ENCODE measurements around the gene HYI. TPM values are rescaled to one million over a fixed set of nuclear protein-coding genes. Genes with fewer than 3 reads are reported as not detected.

The HYI gene
- total and polyA plus RNA-seq, 2 of the 8 experiments (the other 6 are each of a cell fraction or from before 2014, with no cell fraction given) = 14.4 to 17.7 TPM

DNA sequence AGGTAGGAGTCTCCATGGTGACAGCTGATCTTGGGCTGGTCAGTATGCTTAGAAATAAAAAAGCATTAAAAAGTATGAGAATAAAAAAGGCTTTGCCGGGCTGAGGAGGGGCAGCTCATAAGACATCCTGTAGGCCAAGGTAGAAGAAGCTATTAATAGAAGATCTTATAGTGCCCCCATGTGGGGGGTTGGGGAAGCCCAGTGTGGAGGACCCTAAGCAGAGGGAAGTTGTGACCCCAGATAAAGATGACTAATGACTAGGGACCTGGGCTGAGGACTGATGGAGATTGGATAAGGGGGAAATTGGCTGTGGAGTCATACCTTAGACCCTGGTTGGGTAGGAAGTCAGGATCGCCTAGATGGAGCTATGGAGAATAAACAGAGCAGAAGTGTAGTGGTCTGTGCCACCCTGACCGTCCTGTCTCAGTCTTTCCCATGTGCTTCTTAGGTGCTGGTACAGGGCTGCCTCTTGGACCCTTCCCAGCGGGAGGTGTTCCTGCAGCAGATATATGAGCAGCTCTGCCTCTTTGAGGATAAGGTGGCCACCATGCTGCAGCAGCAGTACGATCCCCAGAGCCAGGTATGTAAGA is 39.0 kb downstream of the HYI start:
- H3K36me3 ChIP-seq (ENCODE audit: control insufficient read depth in 2 of 4, insufficient read depth in 4 of 4, low read length in 3 of 4) = peaks cover 0 to 8% (median 2%) of the 10 kb centered on the region in 4 experiments; a peak in 4 of 8 replicates
- no peak overlapping the region for H2BK5ac ChIP-seq (ENCODE audit: low read depth, low read length)

More for the DNA sequence above, 39.0 kb downstream of the HYI start:
- Histone ChIP-seq H3K79me1 (ENCODE audit: low read depth, low read length) (no peaks in the 10 kb centered on the region), H3K4ac (replicated peaks; ENCODE audit: insufficient read length, low read depth, low read length) (no peak overlapping the region), H3K27me3 (replicated peaks in 1 of 4; ENCODE audit: control insufficient read depth in 3 of 4, extremely low read depth in 1 of 4, insufficient read depth in 3 of 4, low read length in 3 of 4) (no peaks in the 10 kb centered on the region), H2BK12ac (ENCODE audit: low read depth, low read length) (no peak overlapping the region), H3K23me2 (ENCODE audit: low read depth, low read length) (no peaks in the 10 kb centered on the region), H2AFZ (ENCODE audit: low read length) (no peak overlapping the region), H3K79me2 (ENCODE audit: control insufficient read depth in 1 of 2, insufficient read depth in 2 of 2, low read length in 2 of 2) (no peaks in the 10 kb centered on the region), H4K8ac (ENCODE audit: extremely low read depth, insufficient read depth, low read length) (no peak overlapping the region), H3K18ac (ENCODE audit: extremely low read depth, low read length) (no peak overlapping the region), H3K4me3 (ENCODE audit: extremely low read depth in 1 of 4, insufficient read depth in 2 of 4, low read depth in 3 of 4, low read length in 4 of 4) (no peak overlapping the region), H3K4me1 (replicated peaks in 1 of 4; ENCODE audit: control insufficient read depth in 3 of 4, insufficient read depth in 4 of 4, low read length in 3 of 4) (no peaks in the 10 kb centered on the region), H3K27ac (ENCODE audit: low read depth, low read length) (no peak overlapping the region), H3K14ac (ENCODE audit: insufficient read length) (no peak overlapping the region), H3K4me2 (ENCODE audit: insufficient read depth in 1 of 2, low read depth in 2 of 2, low read length in 2 of 2) (no peak overlapping the region), H4K5ac (ENCODE audit: insufficient read length, low read depth, low read length) (no peak overlapping the region), H3K9me3 (ENCODE audit: insufficient read depth in 2 of 2, low read depth in 1 of 2, low read length in 1 of 2) (no peaks in the 10 kb centered on the region), H2BK20ac (ENCODE audit: low read length) (no peak overlapping the region), H4K20me1 (replicated peaks in 1 of 2; ENCODE audit: control insufficient read depth in 1 of 2, insufficient read depth in 2 of 2, low read length in 2 of 2) (no peaks in the 10 kb centered on the region), H3K23ac (ENCODE audit: insufficient read length) (no peak overlapping the region), H3K56ac (replicated peaks; ENCODE audit: insufficient read length, low read depth, low read length) (no peak overlapping the region), H4K91ac (replicated peaks; ENCODE audit: insufficient read length, low read length) (no peak overlapping the region), H2BK120ac (replicated peaks; ENCODE audit: low read depth, low read length) (no peak overlapping the region), H3K9ac (replicated peaks in 1 of 4; ENCODE audit: extremely low read depth in 1 of 4, low read depth in 3 of 4, low read length in 3 of 4) (no peak overlapping the region), H2BK15ac (ENCODE audit: low read length) (no peak overlapping the region; the same call in 1 of the 2 replicates), H2AK5ac (ENCODE audit: low read depth, low read length) (no peak overlapping the region)
- 76% methylated on average over 5 of the region's 5 CpGs; no CpG with 5 or more reads in 1 of the 2 experiments for WGBS, 2 experiments (ENCODE audit: extremely low coverage in 1 of 2, insufficient coverage in 1 of 2, insufficient read length in 1 of 2, insufficient replicate concordance in 2 of 2, low coverage in 1 of 2, low lambda C conversion rate in 2 of 2, missing lambda C conversion rate in 1 of 2)
- TF ChIP-seq BRCA1 (IDR thresholded peaks at IDR 0.05; ENCODE audit: low read depth, low read length) = no peak
- TF ChIP-seq RAD21 (IDR thresholded peaks at IDR 0.05 in 1 of 2, conservative IDR thresholded peaks at IDR 0.05 in 1 of 2; ENCODE audit: low read depth in 2 of 2, low read length in 2 of 2) = peak; percentile 86 to 94
- TF ChIP-seq, protein P1, sequence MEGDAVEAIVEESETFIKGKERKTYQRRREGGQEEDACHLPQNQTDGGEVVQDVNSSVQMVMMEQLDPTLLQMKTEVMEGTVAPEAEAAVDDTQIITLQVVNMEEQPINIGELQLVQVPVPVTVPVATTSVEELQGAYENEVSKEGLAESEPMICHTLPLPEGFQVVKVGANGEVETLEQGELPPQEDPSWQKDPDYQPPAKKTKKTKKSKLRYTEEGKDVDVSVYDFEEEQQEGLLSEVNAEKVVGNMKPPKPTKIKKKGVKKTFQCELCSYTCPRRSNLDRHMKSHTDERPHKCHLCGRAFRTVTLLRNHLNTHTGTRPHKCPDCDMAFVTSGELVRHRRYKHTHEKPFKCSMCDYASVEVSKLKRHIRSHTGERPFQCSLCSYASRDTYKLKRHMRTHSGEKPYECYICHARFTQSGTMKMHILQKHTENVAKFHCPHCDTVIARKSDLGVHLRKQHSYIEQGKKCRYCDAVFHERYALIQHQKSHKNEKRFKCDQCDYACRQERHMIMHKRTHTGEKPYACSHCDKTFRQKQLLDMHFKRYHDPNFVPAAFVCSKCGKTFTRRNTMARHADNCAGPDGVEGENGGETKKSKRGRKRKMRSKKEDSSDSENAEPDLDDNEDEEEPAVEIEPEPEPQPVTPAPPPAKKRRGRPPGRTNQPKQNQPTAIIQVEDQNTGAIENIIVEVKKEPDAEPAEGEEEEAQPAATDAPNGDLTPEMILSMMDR (IDR thresholded peaks at IDR 0.05; ENCODE audit: control extremely low read depth in 1 of 3, insufficient read depth in 1 of 3, low read depth in 1 of 3, low read length in 3 of 3) = peak; percentile 45 to 75 (median 68)
- DNase-seq (ENCODE audit: low read depth in 1 of 2, low spot score in 2 of 2) = peak; percentile 33 to 85
- ChIA-PET CTCF (ENCODE audit: partially characterized antibody) (interaction anchor here (0.6 to 6.8 kb wide), 53 partner anchors 8 to 510 kb away, joined by 3 to 131 read pairs (median 5); partner anchors contain the start of genes ELOVL1, HYI, MED8 and SZT2), POLR2A (ENCODE audit: partially characterized antibody) (interaction anchor here (0.9 to 1.5 kb wide), 7 partner anchors 9 to 181 kb away, joined by 3 to 6 read pairs (median 4); partner anchors contain the start of genes MED8 and SZT2)
- peak; percentile 71 for FAIRE-seq
